ENCODE results near the gene CDKN2B.

DNA sequence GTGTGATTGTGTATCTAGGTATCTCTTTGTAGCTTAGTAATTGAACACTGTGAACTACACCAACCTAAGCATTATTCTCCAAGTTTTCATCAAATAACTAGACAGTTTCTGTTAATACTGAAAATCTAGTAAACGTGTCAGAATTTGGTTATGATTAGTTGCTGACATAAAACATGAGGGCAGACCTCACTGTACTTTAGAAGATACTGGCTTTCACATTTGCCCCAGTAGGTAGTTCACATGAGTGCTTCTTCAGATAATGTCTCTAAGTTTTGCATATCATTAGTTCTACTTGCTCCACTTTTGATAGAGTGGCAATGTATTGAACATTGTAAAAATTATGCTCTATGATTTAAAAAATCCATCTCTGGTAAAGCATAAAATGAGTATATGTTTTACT lies 7.1 kb downstream of the CDKN2B start:
- TF ChIP-seq, protein P1, sequence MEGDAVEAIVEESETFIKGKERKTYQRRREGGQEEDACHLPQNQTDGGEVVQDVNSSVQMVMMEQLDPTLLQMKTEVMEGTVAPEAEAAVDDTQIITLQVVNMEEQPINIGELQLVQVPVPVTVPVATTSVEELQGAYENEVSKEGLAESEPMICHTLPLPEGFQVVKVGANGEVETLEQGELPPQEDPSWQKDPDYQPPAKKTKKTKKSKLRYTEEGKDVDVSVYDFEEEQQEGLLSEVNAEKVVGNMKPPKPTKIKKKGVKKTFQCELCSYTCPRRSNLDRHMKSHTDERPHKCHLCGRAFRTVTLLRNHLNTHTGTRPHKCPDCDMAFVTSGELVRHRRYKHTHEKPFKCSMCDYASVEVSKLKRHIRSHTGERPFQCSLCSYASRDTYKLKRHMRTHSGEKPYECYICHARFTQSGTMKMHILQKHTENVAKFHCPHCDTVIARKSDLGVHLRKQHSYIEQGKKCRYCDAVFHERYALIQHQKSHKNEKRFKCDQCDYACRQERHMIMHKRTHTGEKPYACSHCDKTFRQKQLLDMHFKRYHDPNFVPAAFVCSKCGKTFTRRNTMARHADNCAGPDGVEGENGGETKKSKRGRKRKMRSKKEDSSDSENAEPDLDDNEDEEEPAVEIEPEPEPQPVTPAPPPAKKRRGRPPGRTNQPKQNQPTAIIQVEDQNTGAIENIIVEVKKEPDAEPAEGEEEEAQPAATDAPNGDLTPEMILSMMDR (IDR thresholded peaks at IDR 0.05; ENCODE audit: low read depth, low read length, missing input control): no peak
- TF ChIP-seq, protein P2, sequence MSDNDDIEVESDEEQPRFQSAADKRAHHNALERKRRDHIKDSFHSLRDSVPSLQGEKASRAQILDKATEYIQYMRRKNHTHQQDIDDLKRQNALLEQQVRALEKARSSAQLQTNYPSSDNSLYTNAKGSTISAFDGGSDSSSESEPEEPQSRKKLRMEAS (IDR thresholded peaks at IDR 0.05): no peak
- TF ChIP-seq SP1 (IDR thresholded peaks at IDR 0.05) (no peak), EGR1 (IDR thresholded peaks at IDR 0.05; ENCODE audit: low read depth in 2 of 2) (no peak), RAD21 (IDR thresholded peaks at IDR 0.05) (no peak), YY1 (IDR thresholded peaks at IDR 0.05) (no peak), TAF1 (conservative IDR thresholded peaks at IDR 0.05) (no peak), HNF4G (IDR thresholded peaks at IDR 0.05) (no peak), GABPA (IDR thresholded peaks at IDR 0.05 in 1 of 2, conservative IDR thresholded peaks at IDR 0.05 in 1 of 2) (no peak), FOXA2 (IDR thresholded peaks at IDR 0.05) (no peak), FOXA1 (IDR thresholded peaks at IDR 0.05) (no peak)
- TF ChIP-seq, protein P3, sequence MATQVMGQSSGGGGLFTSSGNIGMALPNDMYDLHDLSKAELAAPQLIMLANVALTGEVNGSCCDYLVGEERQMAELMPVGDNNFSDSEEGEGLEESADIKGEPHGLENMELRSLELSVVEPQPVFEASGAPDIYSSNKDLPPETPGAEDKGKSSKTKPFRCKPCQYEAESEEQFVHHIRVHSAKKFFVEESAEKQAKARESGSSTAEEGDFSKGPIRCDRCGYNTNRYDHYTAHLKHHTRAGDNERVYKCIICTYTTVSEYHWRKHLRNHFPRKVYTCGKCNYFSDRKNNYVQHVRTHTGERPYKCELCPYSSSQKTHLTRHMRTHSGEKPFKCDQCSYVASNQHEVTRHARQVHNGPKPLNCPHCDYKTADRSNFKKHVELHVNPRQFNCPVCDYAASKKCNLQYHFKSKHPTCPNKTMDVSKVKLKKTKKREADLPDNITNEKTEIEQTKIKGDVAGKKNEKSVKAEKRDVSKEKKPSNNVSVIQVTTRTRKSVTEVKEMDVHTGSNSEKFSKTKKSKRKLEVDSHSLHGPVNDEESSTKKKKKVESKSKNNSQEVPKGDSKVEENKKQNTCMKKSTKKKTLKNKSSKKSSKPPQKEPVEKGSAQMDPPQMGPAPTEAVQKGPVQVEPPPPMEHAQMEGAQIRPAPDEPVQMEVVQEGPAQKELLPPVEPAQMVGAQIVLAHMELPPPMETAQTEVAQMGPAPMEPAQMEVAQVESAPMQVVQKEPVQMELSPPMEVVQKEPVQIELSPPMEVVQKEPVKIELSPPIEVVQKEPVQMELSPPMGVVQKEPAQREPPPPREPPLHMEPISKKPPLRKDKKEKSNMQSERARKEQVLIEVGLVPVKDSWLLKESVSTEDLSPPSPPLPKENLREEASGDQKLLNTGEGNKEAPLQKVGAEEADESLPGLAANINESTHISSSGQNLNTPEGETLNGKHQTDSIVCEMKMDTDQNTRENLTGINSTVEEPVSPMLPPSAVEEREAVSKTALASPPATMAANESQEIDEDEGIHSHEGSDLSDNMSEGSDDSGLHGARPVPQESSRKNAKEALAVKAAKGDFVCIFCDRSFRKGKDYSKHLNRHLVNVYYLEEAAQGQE (IDR thresholded peaks at IDR 0.05): no peak
- TF ChIP-seq, protein P4, sequence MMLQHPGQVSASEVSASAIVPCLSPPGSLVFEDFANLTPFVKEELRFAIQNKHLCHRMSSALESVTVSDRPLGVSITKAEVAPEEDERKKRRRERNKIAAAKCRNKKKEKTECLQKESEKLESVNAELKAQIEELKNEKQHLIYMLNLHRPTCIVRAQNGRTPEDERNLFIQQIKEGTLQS (IDR thresholded peaks at IDR 0.05): no peak

Data from liver (tissue), 3 donors.